Subcutaneous abdominal adipose tissue (tissue), 5 donors: ENCODE results near the gene PARD3B.

Experiments
- H3K27ac ChIP-seq: one replicate; pipeline ENCODE4 v1.7.0; 2013; ENCODE audit warnings: low read depth, mild to moderate bottlenecking, inconsistent platforms, low read length, moderate library complexity
- H3K27me3 ChIP-seq, 5 donors: one replicate each; pipeline ENCODE4 v1.7.0; 2013; ENCODE audit warnings: low read length in 5 of 5, inconsistent platforms in 1 of 5; ENCODE audit not compliant: control insufficient read depth in 5 of 5, insufficient read depth in 4 of 5
- H3K36me3 ChIP-seq, 5 donors: one replicate each; pipeline ENCODE4 v1.7.0; 2013; ENCODE audit warnings: low read length in 5 of 5; ENCODE audit not compliant: control insufficient read depth in 5 of 5, insufficient read depth in 5 of 5
- H3K4me1 ChIP-seq, 5 donors: one replicate each; pipeline ENCODE4 v1.7.0; 2013; ENCODE audit warnings: low read length in 5 of 5, mild to moderate bottlenecking in 3 of 5, moderate library complexity in 1 of 5; ENCODE audit not compliant: control insufficient read depth in 5 of 5, insufficient read depth in 5 of 5
- H3K4me3 ChIP-seq, 5 donors: one replicate each; pipeline ENCODE4 v1.7.0; 2013; ENCODE audit warnings: low read length in 5 of 5, low read depth in 1 of 5
- H3K9ac ChIP-seq, 5 donors: one replicate each; pipeline ENCODE4 v1.7.0; 2013; ENCODE audit warnings: low read length in 5 of 5, mild to moderate bottlenecking in 4 of 5, moderate library complexity in 3 of 5
- H3K9me3 ChIP-seq, 5 donors: one replicate each; pipeline ENCODE4 v1.7.0; 2013; ENCODE audit warnings: low read length in 5 of 5; ENCODE audit not compliant: control insufficient read depth in 5 of 5
- donor health status: healthy.
- donor health status: healthy.
- donor health status: healthy.
- donor health status: healthy.
- donor health status: healthy.

Gene PARD3B

GRCh38 chr2:205361272-205361671, 816.0 kb downstream of the PARD3B start:
- Histone ChIP-seq H3K27ac (no peak overlapping the region), H3K27me3 (no peaks in the 10 kb centered on the region), H3K36me3 (no peaks in the 10 kb centered on the region), H3K9me3 (no peaks in the 10 kb centered on the region), H3K4me1 (no peaks in the 10 kb centered on the region), H3K9ac (no peak overlapping the region), H3K4me3 (no peak overlapping the region)

GRCh38 chr2:205361970-205362369, 816.7 kb downstream of the PARD3B start:
- H3K36me3 ChIP-seq = no peaks in the 10 kb centered on the region
- H3K9ac ChIP-seq = no peak overlapping the region
- H3K4me1 ChIP-seq = no peaks in the 10 kb centered on the region
- no peak overlapping the region for H3K4me3 ChIP-seq
- H3K27me3 ChIP-seq = no peaks in the 10 kb centered on the region
- no peaks in the 10 kb centered on the region for H3K9me3 ChIP-seq
- no peak overlapping the region for H3K27ac ChIP-seq

DNA sequence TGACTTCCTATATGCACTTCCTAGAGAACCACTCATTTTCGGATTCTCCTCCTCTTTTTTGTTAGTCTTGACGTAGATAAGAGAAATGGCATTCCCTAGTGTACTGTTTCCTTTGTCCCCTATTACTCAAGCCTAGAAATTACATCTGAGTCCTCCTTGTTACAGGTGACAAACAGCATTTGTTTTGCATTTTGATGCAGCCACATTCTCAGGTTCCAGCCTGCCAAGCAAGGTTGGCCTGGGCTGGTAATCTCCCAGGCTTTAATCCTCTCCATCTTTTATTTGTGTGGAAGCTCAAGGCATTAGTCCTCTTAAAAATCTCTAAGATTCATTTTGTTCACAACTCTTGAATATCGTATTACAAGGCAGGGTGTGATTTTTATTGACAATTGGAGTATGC, 819.0 kb downstream of the PARD3B start:
- Histone ChIP-seq H3K4me3 (no peak overlapping the region), H3K27me3 (no peaks in the 10 kb centered on the region), H3K9ac (no peak overlapping the region), H3K27ac (no peak overlapping the region), H3K9me3 (no peaks in the 10 kb centered on the region), H3K4me1 (no peaks in the 10 kb centered on the region), H3K36me3 (no peaks in the 10 kb centered on the region)

DNA sequence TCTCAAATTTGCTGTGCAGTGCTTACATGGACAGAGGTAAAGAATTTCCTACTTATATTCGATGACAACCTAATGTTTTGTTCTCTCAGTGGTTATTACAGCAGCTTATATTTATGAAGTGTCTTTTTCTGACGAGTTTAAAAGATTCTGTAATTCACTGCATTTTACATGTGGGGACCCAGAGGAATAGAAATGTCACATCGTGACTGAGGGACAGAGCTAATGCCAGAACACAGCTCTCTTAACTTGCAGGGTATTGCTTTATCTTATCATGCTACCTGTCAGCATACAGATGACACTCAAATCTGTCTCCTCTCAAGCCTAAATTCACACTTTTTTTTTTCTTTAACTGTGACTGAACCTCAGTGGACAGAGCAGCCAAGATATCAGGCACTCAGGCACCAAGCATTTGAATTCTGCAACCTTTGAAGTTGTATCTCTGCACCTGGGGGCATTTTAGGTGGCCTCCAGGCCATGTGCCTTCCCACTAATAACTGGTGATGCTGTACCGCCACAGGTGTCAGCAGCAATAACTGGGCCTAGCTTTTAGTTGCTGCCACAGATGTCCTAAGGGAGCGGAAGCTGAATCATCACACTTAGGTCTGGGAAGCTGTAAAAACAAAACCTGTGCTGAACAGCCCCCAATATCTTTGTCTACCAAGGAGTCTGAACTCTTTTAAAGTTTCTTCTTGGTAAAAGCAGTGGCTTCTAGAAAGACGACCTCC, 821.2 kb downstream of the PARD3B start:
- H3K27me3 ChIP-seq = no peaks in the 10 kb centered on the region
- H3K27ac ChIP-seq = no peak overlapping the region
- H3K4me1 ChIP-seq = no peaks in the 10 kb centered on the region
- no peaks in the 10 kb centered on the region for H3K9me3 ChIP-seq
- H3K9ac ChIP-seq = no peak overlapping the region
- no peak overlapping the region for H3K4me3 ChIP-seq
- no peaks in the 10 kb centered on the region for H3K36me3 ChIP-seq

- Histone ChIP-seq H3K27ac (no peak overlapping the region), H3K36me3 (no peaks in the 10 kb centered on the region), H3K9me3 (no peaks in the 10 kb centered on the region), H3K4me1 (no peaks in the 10 kb centered on the region), H3K27me3 (no peaks in the 10 kb centered on the region), H3K4me3 (no peak overlapping the region), H3K9ac (no peak overlapping the region)
Observed at GRCh38 chr2:205367331-205367935, 822.2 kb downstream of the PARD3B start.

DNA sequence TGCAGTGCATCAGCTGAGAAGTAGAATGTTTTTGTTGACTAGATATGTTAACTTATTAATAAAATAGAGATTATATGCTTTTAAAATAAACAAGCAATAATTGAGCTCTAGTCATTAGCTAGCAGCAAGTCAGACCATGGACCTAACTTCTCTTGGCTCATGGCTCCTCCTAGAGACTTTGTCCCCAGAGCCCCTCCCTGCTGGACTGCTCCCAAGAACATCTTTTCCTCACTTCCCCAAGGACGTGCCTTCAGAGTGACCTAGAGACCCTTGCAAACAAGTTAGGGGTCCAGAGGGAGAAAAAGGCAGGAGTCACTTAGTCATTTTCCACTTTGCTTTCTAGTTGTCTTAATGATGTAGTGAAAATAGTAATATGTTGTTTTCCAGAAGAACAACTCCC, 824.5 kb downstream of the PARD3B start:
- Histone ChIP-seq H3K9me3 (no peaks in the 10 kb centered on the region), H3K27me3 (no peaks in the 10 kb centered on the region), H3K27ac (no peak overlapping the region), H3K36me3 (no peaks in the 10 kb centered on the region), H3K4me3 (no peak overlapping the region), H3K4me1 (no peaks in the 10 kb centered on the region), H3K9ac (no peak overlapping the region)

- no peak overlapping the region for H3K27ac ChIP-seq
- H3K27me3 ChIP-seq = no peaks in the 10 kb centered on the region
- no peak overlapping the region for H3K9ac ChIP-seq
- no peak overlapping the region for H3K4me3 ChIP-seq
- H3K36me3 ChIP-seq = no peaks in the 10 kb centered on the region
- H3K4me1 ChIP-seq = no peaks in the 10 kb centered on the region
- H3K9me3 ChIP-seq = no peaks in the 10 kb centered on the region
Observed at GRCh38 chr2:205370726-205371125, 825.5 kb downstream of the PARD3B start.

GRCh38 chr2:205372141-205372540, 826.9 kb downstream of the PARD3B start:
- Histone ChIP-seq H3K27ac (no peak overlapping the region), H3K4me1 (no peaks in the 10 kb centered on the region), H3K36me3 (no peaks in the 10 kb centered on the region), H3K9ac (no peak overlapping the region), H3K9me3 (no peaks in the 10 kb centered on the region), H3K27me3 (no peaks in the 10 kb centered on the region), H3K4me3 (no peak overlapping the region)

DNA sequence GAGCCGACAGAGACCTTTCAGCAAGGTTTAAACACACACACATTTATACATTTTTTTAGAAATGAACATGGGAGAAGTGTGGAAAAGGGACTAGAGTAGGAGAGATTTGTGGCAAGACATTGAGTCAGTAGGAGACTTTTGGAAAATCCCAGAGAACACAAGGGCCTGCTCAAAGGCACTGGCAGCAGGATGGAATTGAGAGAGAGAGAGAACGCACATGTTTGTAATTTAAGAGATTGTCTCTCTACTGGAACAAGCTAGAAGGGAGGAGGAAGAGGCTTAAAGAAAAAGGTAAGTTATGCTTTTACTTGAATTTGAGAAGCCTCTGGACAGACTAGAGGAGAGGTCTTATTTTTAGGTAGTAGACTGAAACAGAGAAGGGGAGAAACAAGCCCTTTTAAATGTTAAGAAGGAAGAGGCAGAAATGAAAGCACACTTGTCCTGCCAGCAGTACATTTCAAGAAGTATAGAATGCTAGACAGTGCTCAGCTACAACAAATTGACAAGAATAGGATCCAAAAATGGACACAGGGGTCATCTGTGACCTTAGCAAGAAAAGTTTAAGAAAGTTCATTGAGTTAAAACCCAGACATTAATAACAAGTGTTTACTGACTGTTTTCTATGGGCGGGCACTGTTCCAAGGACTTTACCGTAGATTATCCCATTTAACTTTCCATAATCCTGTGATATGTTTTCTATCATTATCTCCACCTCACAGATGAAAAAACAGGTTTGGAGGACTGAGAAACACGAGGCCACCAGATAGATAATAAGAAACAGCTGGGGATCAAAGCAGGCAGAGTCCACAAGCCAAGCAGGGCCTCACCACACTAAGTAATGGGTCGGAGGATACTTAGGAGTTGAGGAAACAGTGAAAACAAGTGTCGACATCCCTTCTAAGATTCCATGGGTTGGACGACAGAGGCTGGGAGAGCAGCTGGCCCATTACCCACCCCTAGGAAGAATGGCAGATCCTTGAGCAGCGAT, 830.5 kb downstream of the PARD3B start:
- Histone ChIP-seq H3K27me3 (no peaks in the 10 kb centered on the region), H3K36me3 (no peaks in the 10 kb centered on the region), H3K9me3 (no peaks in the 10 kb centered on the region), H3K4me3 (no peak overlapping the region), H3K9ac (no peak overlapping the region), H3K4me1 (no peaks in the 10 kb centered on the region), H3K27ac (no peak overlapping the region)

DNA sequence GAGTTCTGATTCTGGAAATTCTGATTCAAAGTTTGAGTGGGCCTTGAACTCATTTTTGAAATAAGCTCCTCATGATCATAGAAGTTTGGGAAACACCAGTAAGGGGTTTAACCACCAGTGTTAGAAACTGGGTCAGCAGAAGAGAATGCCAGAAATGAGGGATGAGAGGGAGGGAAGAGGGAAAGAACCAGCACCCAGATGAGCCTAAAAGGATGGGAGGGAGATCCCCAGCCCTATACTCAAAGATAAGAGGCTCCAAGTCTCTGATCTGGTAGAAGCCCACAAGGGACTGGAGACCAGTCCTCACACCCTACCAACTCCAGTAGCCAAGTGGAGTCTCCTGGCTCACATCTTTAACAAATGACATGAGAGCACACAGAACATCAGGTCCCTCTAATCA, 832.0 kb downstream of the PARD3B start:
- Histone ChIP-seq H3K4me1 (no peaks in the 10 kb centered on the region), H3K9ac (no peak overlapping the region), H3K27me3 (no peaks in the 10 kb centered on the region)

More for the DNA sequence above, 832.0 kb downstream of the PARD3B start:
- Histone ChIP-seq H3K36me3 (no peaks in the 10 kb centered on the region), H3K27ac (no peak overlapping the region), H3K4me3 (no peak overlapping the region), H3K9me3 (no peaks in the 10 kb centered on the region)
